Activated CD8-positive, alpha-beta T cell treated with anti-CD3 and anti-CD28 coated beads, Interleukin-2, amount 10 ng/mL, durations not matched to agents 7 days and 5 days (primary cell): Measurements from ENCODE around the gene SUSD1. TPM values are rescaled to one million over a fixed set of nuclear protein-coding genes. Genes with fewer than 3 reads are reported as not detected.
A peak's percentile ranks its signal among the peaks of the same experiment; 100 is the strongest.

Experiments
- ATAC-seq: fragments of 150-1000 bp; cut with Tn5 transposase; one replicate; pipeline ENCODE4 v1.10.0; 2021; ENCODE audit warnings: moderate library complexity
- CTCF ChIA-PET: fragments of 350-600 bp; sonication (Branson Sonifier 250); formaldehyde crosslinking; loops from one replicate; lab custom pipeline; 2021; ENCODE audit warnings: antibody characterized with exemption; lab: Charles Lee
- POLR2A ChIA-PET: fragments of 350-600 bp; sonication (Branson Sonifier 250); formaldehyde crosslinking; loops from one replicate; lab custom pipeline; 2021; ENCODE audit warnings: antibody characterized with exemption; lab: Charles Lee
- DNase-seq: peaks from one replicate; pipeline ENCODE4 v3.0.0-alpha.2; 2020
- H3K27ac Mint-ChIP-seq: one replicate; pipeline ENCODE4 v1.8.0; 2021; ENCODE audit warnings: mild to moderate bottlenecking, mixed read lengths
- H3K27me3 Mint-ChIP-seq: one replicate; pipeline ENCODE4 v1.8.0; 2021; ENCODE audit warnings: low read depth, mixed read lengths
- H3K36me3 Mint-ChIP-seq: one replicate; pipeline ENCODE4 v1.8.0; 2021; ENCODE audit warnings: low read depth, mixed read lengths
- H3K4me1 Mint-ChIP-seq: one replicate; pipeline ENCODE4 v1.8.0; 2021; ENCODE audit warnings: low read depth, mixed read lengths
- H3K4me3 Mint-ChIP-seq: one replicate; pipeline ENCODE4 v1.8.0; 2021; ENCODE audit warnings: mild to moderate bottlenecking, mixed read lengths
- H3K9me3 Mint-ChIP-seq: one replicate; pipeline ENCODE4 v1.8.0; 2022; ENCODE audit warnings: mixed read lengths; ENCODE audit not compliant: insufficient read depth
- total RNA-seq, 2 experiments: library from RNA; stranded (reverse); gene quantifications; one replicate each; pipeline ENCODE4 v1.2.3, GENCODE V29; 2021

Gene SUSD1
- total RNA-seq, 2 experiments from 2014 or later = 15.2 to 17.9 TPM

- peaks cover 51% of the 10 kb centered on the region for H3K36me3 Mint-ChIP-seq
- CTCF ChIA-PET = interaction anchor here (2.0 to 2.4 kb wide), 2 partner anchors 10 to 27 kb away, joined by 6 to 8 read pairs; no protein-coding TSS in a partner anchor
- ATAC-seq = peak; percentile 53
Observed at GRCh38 chr9:112047538-112048066, 127.5 kb downstream of the SUSD1 start.

GRCh38 chr9:112046181-112046580, 128.9 kb downstream of the SUSD1 start:
- Mint-ChIP-seq H3K4me3 (no peak overlapping the region), H3K4me1 (peaks cover 24% of the 10 kb centered on the region), H3K27me3 (peaks cover 2% of the 10 kb centered on the region), H3K36me3 (peaks cover 50% of the 10 kb centered on the region), H3K27ac (no peak overlapping the region), H3K9me3 (peaks cover 14% of the 10 kb centered on the region)
- DNase-seq = no peak
- CTCF ChIA-PET = interaction anchor here (2.0 kb wide), 1 partner anchor 11 kb away, joined by 6 read pairs; no protein-coding TSS in a partner anchor
- ATAC-seq = no peak
- POLR2A ChIA-PET = no interaction called here

More at GRCh38 chr9:112047538-112048066, 127.5 kb downstream of the SUSD1 start:
- POLR2A ChIA-PET = no interaction called here
- Mint-ChIP-seq H3K4me3 (no peak overlapping the region), H3K27ac (peak overlapping the region; percentile 59), H3K9me3 (peaks cover 14% of the 10 kb centered on the region), H3K27me3 (no peaks in the 10 kb centered on the region), H3K4me1 (peaks cover 13% of the 10 kb centered on the region)
- DNase-seq = no peak

- CTCF ChIA-PET = interaction anchor here (0.8 kb wide), 1 partner anchor 36 kb away, joined by 4 read pairs; no protein-coding TSS in a partner anchor
- Mint-ChIP-seq H3K27me3 (peaks cover 4% of the 10 kb centered on the region), H3K9me3 (peaks cover 14% of the 10 kb centered on the region), H3K27ac (no peak overlapping the region), H3K4me3 (no peak overlapping the region), H3K4me1 (peaks cover 26% of the 10 kb centered on the region), H3K36me3 (peaks cover 57% of the 10 kb centered on the region)
- POLR2A ChIA-PET = no interaction called here
- DNase-seq = no peak
- ATAC-seq = no peak
Observed at GRCh38 chr9:112044881-112045280, 130.2 kb downstream of the SUSD1 start.

GRCh38 chr9:112044186-112044585, 130.9 kb downstream of the SUSD1 start:
- Mint-ChIP-seq H3K36me3 (peaks cover 57% of the 10 kb centered on the region), H3K4me1 (peaks cover 28% of the 10 kb centered on the region), H3K27ac (no peak overlapping the region), H3K27me3 (peaks cover 4% of the 10 kb centered on the region), H3K9me3 (peaks cover 14% of the 10 kb centered on the region), H3K4me3 (no peak overlapping the region)
- ChIA-PET POLR2A (no interaction called here), CTCF (no interaction called here)
- ATAC-seq = no peak
- no peak for DNase-seq

GRCh38 chr9:112043423-112043822, 131.7 kb downstream of the SUSD1 start:
- Mint-ChIP-seq H3K9me3 (peaks cover 9% of the 10 kb centered on the region), H3K4me1 (peaks cover 36% of the 10 kb centered on the region), H3K4me3 (no peak overlapping the region), H3K27ac (no peak overlapping the region), H3K36me3 (peaks cover 55% of the 10 kb centered on the region), H3K27me3 (peaks cover 4% of the 10 kb centered on the region)
- ATAC-seq = no peak
- ChIA-PET POLR2A (no interaction called here), CTCF (no interaction called here)
- no peak for DNase-seq

GRCh38 chr9:112042769-112043168, 132.3 kb downstream of the SUSD1 start:
- ChIA-PET CTCF (no interaction called here), POLR2A (no interaction called here)
- H3K9me3 Mint-ChIP-seq = peaks cover 4% of the 10 kb centered on the region

GRCh38 chr9:112042244-112042638, 132.9 kb downstream of the SUSD1 start:
- Mint-ChIP-seq H3K9me3 (no peaks in the 10 kb centered on the region), H3K36me3 (peaks cover 48% of the 10 kb centered on the region), H3K4me1 (peaks cover 38% of the 10 kb centered on the region), H3K27me3 (peaks cover 4% of the 10 kb centered on the region), H3K4me3 (no peak overlapping the region), H3K27ac (no peak overlapping the region)
- ATAC-seq (no peak), DNase-seq (no peak)
- POLR2A ChIA-PET = no interaction called here
- CTCF ChIA-PET = no interaction called here

More at GRCh38 chr9:112042769-112043168, 132.3 kb downstream of the SUSD1 start:
- Mint-ChIP-seq H3K27ac (no peak overlapping the region), H3K27me3 (peaks cover 4% of the 10 kb centered on the region), H3K4me1 (peaks cover 38% of the 10 kb centered on the region), H3K36me3 (peaks cover 52% of the 10 kb centered on the region), H3K4me3 (no peak overlapping the region)
- no peak for DNase-seq
- no peak for ATAC-seq

GRCh38 chr9:112041536-112042243, 133.4 kb downstream of the SUSD1 start:
- Mint-ChIP-seq H3K27me3 (peaks cover 4% of the 10 kb centered on the region), H3K4me3 (no peak overlapping the region), H3K4me1 (peaks cover 38% of the 10 kb centered on the region), H3K36me3 (peaks cover 47% of the 10 kb centered on the region), H3K27ac (no peak overlapping the region), H3K9me3 (no peaks in the 10 kb centered on the region)
- DNase-seq (no peak), ATAC-seq (no peak)
- CTCF ChIA-PET = no interaction called here
- POLR2A ChIA-PET = no interaction called here

- ChIA-PET POLR2A (no interaction called here), CTCF (no interaction called here)
- ATAC-seq (no peak), DNase-seq (no peak)
- Mint-ChIP-seq H3K36me3 (peaks cover 47% of the 10 kb centered on the region), H3K9me3 (no peaks in the 10 kb centered on the region), H3K27me3 (peaks cover 4% of the 10 kb centered on the region), H3K4me1 (peaks cover 38% of the 10 kb centered on the region), H3K27ac (no peak overlapping the region), H3K4me3 (no peak overlapping the region)
Observed at GRCh38 chr9:112041199-112041535, 133.9 kb downstream of the SUSD1 start.

- peaks cover 67% of the 10 kb centered on the region for H3K4me1 Mint-ChIP-seq
- H3K4me3 Mint-ChIP-seq = peak overlapping the region; percentile 62
- ChIA-PET POLR2A (interaction anchor here (2.0 kb wide), 1 partner anchor 142 kb away, joined by 8 read pairs; the partner anchor contains the start of gene UGCG), CTCF (no interaction called here)
- no peaks in the 10 kb centered on the region for H3K9me3 Mint-ChIP-seq
- peak; percentile 36 for DNase-seq
- H3K36me3 Mint-ChIP-seq = peaks cover 61% of the 10 kb centered on the region
- H3K27me3 Mint-ChIP-seq = peaks cover 4% of the 10 kb centered on the region
- peak overlapping the region; percentile 85 for H3K27ac Mint-ChIP-seq
- peak; percentile 52 for ATAC-seq
Observed at GRCh38 chr9:112038017-112038408, 137.1 kb downstream of the SUSD1 start.

GRCh38 chr9:112037281-112038016, 137.6 kb downstream of the SUSD1 start:
- peak; percentile 92 for DNase-seq
- POLR2A ChIA-PET = interaction anchor here (2.0 kb wide), 1 partner anchor 141 kb away, joined by 8 read pairs; the partner anchor contains the start of gene UGCG
- Mint-ChIP-seq H3K9me3 (no peaks in the 10 kb centered on the region), H3K27ac (peak overlapping the region; percentile 85), H3K4me1 (peaks cover 70% of the 10 kb centered on the region), H3K27me3 (peaks cover 4% of the 10 kb centered on the region), H3K4me3 (peak overlapping the region; percentile 23), H3K36me3 (peaks cover 61% of the 10 kb centered on the region)
- peak; percentile 97 for ATAC-seq
- CTCF ChIA-PET = no interaction called here
